Lower leg skin (tissue), 3 donors: ENCODE results near the gene MAPK14.

ENCODE experiments used
- POLR2A ChIP-seq, 2 donors: fragments of 450-650 bp; IDR thresholded peaks; one replicate each; pipeline ENCODE4 v1.6.1; 2016 to 2017; ENCODE audit warnings: antibody characterized with exemption in 2 of 2, mild to moderate bottlenecking in 1 of 2, moderate library complexity in 1 of 2
- TF ChIP-seq, protein P1 (sequence below), 3 donors: fragments of 450-650 bp; IDR thresholded peaks; one replicate each; pipeline ENCODE4 v1.5.1; 2016; ENCODE audit warnings: antibody characterized with exemption in 3 of 3, mild to moderate bottlenecking in 3 of 3, moderate library complexity in 2 of 3

DNA sequence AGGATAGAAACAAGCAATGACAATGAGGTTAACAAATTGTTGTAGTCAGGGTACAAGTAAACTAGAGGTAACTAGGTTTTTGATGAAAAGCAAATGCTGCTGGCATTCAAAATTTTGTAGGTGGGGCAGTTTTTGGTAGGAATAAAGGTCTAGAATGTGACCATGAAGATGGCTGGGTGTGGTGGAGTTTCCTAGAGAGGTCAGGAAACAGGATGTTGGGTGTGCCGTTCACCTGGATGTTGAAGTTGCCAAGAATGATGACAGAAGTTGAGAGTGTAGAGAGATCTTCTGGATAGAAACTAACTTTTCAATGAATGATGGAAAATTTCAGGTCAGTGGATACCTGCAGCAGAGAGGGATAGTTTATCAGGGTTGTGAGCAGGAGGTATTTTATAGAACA, 22.7 kb downstream of the MAPK14 start:
- TF ChIP-seq, protein P1, sequence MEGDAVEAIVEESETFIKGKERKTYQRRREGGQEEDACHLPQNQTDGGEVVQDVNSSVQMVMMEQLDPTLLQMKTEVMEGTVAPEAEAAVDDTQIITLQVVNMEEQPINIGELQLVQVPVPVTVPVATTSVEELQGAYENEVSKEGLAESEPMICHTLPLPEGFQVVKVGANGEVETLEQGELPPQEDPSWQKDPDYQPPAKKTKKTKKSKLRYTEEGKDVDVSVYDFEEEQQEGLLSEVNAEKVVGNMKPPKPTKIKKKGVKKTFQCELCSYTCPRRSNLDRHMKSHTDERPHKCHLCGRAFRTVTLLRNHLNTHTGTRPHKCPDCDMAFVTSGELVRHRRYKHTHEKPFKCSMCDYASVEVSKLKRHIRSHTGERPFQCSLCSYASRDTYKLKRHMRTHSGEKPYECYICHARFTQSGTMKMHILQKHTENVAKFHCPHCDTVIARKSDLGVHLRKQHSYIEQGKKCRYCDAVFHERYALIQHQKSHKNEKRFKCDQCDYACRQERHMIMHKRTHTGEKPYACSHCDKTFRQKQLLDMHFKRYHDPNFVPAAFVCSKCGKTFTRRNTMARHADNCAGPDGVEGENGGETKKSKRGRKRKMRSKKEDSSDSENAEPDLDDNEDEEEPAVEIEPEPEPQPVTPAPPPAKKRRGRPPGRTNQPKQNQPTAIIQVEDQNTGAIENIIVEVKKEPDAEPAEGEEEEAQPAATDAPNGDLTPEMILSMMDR (IDR thresholded peaks at IDR 0.05), result no peak
- TF ChIP-seq POLR2A (IDR thresholded peaks at IDR 0.05), result no peak
